HG03135 (cell line): ENCODE data around the gene ADAMTS8.

Experiments used
- ATAC-seq: cut with Tn5 transposase; IDR thresholded peaks from one replicate; pipeline ENCODE4 v1.9.1; 2021; ENCODE audit warnings: mild to moderate bottlenecking, moderate library complexity; ENCODE audit not compliant: unreplicated experiment

ADAMTS8 gene

GRCh38 chr11:130462101-130462885 is 33.9 kb upstream of the ADAMTS8 start:
- no peak for ATAC-seq

DNA sequence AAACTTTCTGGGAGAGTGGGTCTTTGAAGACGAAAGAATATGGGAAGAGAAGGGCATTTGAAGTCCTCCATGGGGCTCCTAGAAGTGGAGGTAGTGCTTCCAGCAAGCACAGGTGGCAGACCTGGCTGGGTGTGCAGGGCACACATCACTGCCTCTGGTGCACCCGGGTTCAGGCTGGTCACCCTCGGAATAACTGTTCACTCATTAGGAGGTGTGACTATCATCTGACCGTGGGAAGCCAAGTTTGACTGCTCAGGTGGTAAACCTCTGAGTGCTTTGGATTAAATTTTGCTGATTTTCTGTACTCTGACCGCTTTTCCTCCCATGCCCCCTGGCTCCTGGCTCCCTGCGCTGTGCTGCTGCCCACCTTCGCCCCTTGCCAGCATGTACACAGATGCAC is 31.1 kb upstream of the ADAMTS8 start:
- no peak for ATAC-seq

- no peak for ATAC-seq
These were observed 30.0 kb upstream of the ADAMTS8 start for GRCh38 chr11:130458410-130458729.

GRCh38 chr11:130457623-130458409 is 29.4 kb upstream of the ADAMTS8 start:
- ATAC-seq, result no peak

DNA sequence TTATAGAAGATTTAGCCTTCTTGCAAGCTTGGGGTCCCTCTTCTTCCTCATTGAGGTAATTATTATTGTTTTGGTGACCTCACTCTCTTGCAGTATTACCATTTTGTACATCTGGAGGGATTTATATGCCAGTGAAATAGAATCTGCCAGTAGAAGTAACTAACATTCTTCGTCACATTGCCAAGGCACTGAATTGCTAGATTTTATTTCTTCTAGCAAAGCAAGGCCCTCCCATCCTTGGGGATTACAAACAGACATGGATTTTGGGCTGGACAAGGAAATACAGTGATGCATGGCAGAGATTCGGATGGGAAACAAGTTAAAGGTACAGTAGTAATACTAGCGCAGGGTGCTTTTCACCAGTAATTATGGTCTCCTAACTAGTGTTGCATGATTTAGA is 27.9 kb upstream of the ADAMTS8 start:
- no peak for ATAC-seq

GRCh38 chr11:130455483-130456127 is 27.2 kb upstream of the ADAMTS8 start:
- ATAC-seq, result no peak

- ATAC-seq, result no peak
These were observed 26.3 kb upstream of the ADAMTS8 start for GRCh38 chr11:130454491-130455252.

DNA sequence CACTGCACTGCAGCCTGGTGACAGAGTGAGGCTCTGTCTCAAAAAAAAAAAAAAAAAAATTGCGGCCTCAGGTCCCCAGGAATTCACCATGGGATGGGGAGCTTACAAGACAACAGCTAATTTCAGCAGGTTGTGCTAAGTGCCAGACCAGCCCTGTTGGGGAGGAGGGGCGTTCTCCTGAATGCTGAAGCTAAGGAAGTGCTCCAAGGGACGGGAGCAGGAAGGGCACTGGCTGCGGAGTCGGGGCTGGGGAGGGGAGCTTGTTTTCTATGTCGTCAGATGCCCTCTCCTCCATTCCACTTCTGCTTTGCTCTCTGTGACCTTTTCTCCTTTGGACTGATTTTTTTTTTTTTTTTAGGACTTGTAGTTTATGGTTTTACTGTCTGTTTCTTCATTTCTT is 24.5 kb upstream of the ADAMTS8 start:
- ATAC-seq, result no peak

- ATAC-seq, result no peak
These were observed 23.8 kb upstream of the ADAMTS8 start for GRCh38 chr11:130452176-130452575.

DNA sequence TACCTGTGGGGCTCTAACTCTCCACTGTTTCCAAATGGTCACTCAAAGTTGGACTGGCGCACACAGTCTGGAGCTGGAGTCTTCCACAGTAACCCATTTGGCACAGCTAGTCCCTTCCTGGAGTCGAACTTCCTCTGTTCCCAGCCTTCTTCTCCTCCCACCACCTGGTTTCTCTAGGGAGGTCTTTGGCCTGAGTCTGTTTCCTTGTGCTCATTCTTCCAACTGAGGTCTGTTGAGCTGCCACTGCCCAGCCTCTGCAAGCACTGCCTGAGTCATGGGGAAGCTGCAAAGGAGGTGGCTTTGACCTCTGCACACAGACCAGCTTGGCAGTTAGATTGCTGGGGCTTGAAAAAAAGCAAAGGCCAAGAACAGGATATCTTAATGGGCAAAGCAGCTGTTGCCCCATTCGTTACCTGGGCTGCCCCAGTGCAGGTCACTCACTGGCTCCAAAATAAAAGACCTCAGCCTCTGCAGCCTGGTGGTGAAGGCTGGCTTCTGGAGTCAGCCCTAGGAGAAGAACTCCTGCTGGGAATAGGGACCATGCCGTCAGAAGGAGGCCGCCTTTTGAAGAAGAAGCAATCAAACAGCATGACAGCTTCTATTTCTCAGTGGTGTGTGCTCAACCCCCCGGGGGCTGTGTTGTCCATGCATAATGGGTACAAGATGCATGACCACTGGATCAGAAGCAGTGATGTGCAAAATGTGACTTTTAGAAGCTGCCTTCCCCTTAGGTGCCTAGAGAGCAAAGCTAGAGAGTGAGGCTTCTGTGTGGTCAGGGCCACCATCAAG is 23.0 kb upstream of the ADAMTS8 start:
- ATAC-seq, result no peak

DNA sequence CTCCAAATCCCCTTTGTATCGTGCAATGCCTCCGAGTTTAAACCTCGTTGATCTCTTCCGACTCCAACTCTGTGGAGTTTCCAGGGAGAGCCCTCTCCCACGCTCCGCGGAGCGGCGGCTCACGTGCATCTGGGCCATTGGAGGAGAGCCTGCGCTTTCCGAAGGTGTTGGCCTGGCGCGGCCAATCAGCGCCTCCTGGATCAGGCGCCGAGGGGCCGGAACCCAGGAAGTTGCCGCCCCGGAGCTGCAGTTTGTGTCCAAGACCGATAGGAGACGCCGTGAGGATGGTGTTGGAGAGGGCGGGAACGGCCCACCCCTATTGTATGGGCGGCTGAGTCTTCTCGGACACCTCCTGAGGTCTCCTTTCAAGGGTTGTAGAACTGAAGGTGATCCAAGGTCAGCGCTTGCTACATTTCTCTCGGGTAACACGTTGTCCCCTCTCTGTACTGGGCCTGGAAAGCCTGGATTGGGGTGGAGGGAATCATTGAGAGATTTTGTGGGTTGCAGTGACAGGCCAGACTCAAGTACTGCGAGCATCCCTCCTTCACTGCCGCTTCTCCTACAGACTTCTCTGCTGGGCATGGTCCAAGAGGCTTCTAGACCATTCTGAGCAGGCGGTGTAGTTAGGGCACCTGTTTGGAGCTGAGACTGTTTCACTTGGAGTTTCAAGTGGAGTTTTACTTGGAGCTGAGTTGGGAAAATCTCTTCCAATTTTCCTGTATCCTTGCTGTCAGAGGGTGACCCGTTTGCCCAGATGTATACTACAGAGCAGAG is 21.8 kb upstream of the ADAMTS8 start:
- no peak for ATAC-seq

- no peak for ATAC-seq
These were observed 21.0 kb upstream of the ADAMTS8 start for GRCh38 chr11:130449310-130449990.

DNA sequence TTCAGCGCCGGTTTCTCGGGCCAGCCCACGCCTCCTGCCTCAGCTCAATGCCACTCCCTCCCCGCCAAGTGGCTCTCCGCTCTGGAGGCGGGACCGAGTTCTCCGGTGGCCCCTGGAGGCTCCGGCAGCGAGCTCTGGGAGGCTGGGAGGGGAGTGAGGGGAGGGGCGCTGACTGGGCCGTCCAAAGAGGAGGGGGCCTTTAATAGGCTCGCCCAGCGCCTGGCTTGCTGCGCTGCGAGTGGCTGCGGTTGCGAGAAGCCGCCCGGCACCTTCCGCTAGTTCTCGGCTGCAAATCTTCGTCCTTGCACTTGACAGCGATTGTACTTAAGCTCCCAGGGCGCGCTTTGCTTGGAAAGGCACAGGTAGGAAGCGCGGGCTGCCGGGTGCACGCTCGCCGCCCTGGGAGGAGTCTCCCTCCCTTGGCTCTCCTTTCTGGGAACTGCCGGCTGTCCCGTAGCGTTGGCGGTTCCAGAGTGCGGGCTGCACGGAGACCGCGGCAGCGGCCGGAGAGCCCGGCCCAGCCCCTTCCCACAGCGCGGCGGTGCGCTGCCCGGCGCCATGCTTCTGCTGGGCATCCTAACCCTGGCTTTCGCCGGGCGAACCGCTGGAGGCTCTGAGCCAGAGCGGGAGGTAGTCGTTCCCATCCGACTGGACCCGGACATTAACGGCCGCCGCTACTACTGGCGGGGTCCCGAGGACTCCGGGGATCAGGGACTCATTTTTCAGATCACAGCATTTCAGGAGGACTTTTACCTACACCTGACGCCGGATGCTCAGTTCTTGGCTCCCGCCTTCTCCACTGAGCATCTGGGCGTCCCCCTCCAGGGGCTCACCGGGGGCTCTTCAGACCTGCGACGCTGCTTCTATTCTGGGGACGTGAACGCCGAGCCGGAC is 20.3 kb upstream of the ADAMTS8 start, which contains the start of gene ADAMTS15:
ADAMTS15 (plus strand) TSS at position 230 of the 894 bp plus-strand sequence; CDS start at position 559, 329 bp downstream.
- no peak for ATAC-seq

DNA sequence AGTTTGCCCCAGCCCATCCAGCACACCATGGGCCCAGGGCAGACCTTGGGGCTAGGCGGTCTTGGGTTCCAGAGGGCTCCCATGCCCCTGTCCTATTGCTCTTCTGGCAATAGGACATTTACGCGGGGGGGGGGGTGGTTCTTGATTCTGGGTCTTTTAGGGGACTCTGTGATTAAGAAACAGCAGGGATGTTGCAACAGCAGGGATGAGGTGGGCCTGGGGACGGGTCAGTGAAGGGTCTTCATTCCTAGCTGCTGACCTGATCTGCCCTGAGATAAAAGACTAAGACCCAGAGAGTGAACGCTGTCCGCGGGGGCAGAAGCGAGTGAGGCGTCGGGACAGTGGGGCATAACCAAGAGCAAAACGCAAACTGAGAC is 19.6 kb upstream of the ADAMTS8 start:
- no peak for ATAC-seq

DNA sequence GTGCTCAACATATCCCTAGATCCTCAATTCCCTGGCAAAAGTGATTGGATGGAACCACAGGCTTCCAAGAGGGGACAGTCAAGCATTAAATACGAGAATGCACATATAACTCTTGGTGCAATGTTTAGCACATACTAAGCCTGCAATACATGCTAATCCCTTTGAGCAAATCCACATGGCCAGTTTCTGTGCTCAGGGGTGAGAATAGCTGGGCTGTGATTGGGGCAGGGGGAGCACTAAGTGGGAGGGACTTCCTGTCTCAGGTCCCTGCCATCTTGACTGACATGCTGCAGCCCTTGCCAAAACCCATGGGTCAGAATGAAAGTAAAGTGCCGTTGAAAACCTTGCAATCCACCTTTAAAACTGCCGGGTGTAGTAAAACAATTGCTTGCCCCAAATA is 17.4 kb upstream of the ADAMTS8 start:
- no peak for ATAC-seq

GRCh38 chr11:130442737-130443136 is 14.3 kb upstream of the ADAMTS8 start:
- ATAC-seq, result no peak

GRCh38 chr11:130441719-130442118 is 13.3 kb upstream of the ADAMTS8 start:
- ATAC-seq, result no peak

DNA sequence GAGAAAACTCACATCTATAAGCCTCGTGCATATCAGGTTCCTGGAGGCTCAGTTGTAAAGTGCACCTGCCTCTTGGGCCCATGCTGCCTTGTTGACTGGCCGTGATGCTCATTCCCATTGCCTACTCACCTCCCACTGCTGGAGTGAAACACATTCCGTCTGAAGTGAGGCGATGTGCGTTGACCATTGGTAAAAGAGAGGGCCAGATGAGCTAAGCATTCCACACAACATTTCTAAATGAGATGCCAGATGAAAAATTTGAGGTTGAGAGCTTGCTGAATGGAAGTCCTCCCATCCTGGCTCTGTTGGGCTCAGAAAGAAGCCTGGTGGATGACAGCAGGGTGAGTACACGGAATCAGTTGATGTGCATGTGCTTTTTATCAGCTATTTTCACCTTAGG is 11.5 kb upstream of the ADAMTS8 start:
- no peak for ATAC-seq
